ENCODE measurements around the gene SPATA31D1.

GRCh38 chr9:82011133-82011532, 22.6 kb downstream of the SPATA31D1 start:
- TF ChIP-seq POLR2A (IDR thresholded peaks at IDR 0.05; ENCODE audit: borderline replicate concordance, extremely low read depth, insufficient read depth, insufficient read length) (no peak), CTCF (IDR thresholded peaks at IDR 0.05 in 2 of 3, conservative IDR thresholded peaks at IDR 0.05 in 1 of 3; ENCODE audit: borderline replicate concordance in 1 of 3, insufficient read depth in 1 of 3, low read depth in 2 of 3, low read length in 2 of 3) (no peak), POLR2AphosphoS5 (IDR thresholded peaks at IDR 0.05; ENCODE audit: low read depth, low read length) (no peak), FOSL1 (IDR thresholded peaks at IDR 0.05; ENCODE audit: low read depth) (no peak), EZH2phosphoT487 (IDR thresholded peaks at IDR 0.05; ENCODE audit: borderline replicate concordance) (no peak), EGR1 (IDR thresholded peaks at IDR 0.05; ENCODE audit: low read depth) (no peak), REST (IDR thresholded peaks at IDR 0.05; ENCODE audit: low read depth) (no peak), CBX3 (IDR thresholded peaks at IDR 0.05; ENCODE audit: low read depth) (no peak), JUND (IDR thresholded peaks at IDR 0.05) (no peak)
- TF ChIP-seq, protein P1, sequence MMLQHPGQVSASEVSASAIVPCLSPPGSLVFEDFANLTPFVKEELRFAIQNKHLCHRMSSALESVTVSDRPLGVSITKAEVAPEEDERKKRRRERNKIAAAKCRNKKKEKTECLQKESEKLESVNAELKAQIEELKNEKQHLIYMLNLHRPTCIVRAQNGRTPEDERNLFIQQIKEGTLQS (IDR thresholded peaks at IDR 0.05) = no peak
- TF ChIP-seq, protein P2, sequence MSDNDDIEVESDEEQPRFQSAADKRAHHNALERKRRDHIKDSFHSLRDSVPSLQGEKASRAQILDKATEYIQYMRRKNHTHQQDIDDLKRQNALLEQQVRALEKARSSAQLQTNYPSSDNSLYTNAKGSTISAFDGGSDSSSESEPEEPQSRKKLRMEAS (IDR thresholded peaks at IDR 0.05) = no peak

Measured in HCT116 (cell line).